ENCODE results near the gene IFIH1.

DNA sequence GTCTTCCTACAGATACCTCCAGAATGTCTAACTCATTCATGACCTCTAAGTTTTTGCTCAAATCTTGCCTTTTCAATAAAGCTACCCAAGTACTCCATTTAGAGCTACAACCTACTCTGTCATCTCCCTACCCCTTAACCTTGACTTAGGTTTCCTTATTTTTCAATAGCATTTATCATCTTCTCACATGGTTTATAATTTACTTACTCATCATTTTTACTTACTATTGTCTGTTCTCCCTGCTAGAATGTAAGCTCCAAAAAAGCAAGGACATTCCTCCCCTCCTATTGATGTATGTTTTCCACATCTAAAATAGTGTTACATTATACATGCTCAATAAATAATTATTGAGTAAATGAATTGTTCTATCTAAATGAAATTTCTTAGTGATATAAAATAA lies 22.3 kb upstream of the IFIH1 start:
- TF ChIP-seq, protein P1, sequence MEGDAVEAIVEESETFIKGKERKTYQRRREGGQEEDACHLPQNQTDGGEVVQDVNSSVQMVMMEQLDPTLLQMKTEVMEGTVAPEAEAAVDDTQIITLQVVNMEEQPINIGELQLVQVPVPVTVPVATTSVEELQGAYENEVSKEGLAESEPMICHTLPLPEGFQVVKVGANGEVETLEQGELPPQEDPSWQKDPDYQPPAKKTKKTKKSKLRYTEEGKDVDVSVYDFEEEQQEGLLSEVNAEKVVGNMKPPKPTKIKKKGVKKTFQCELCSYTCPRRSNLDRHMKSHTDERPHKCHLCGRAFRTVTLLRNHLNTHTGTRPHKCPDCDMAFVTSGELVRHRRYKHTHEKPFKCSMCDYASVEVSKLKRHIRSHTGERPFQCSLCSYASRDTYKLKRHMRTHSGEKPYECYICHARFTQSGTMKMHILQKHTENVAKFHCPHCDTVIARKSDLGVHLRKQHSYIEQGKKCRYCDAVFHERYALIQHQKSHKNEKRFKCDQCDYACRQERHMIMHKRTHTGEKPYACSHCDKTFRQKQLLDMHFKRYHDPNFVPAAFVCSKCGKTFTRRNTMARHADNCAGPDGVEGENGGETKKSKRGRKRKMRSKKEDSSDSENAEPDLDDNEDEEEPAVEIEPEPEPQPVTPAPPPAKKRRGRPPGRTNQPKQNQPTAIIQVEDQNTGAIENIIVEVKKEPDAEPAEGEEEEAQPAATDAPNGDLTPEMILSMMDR (IDR thresholded peaks at IDR 0.05; ENCODE audit: poor library complexity): no peak
- TF ChIP-seq EZH2 (IDR thresholded peaks at IDR 0.05; ENCODE audit: borderline replicate concordance) (no peak), EZH2phosphoT487 (IDR thresholded peaks at IDR 0.05; ENCODE audit: low read depth, severe bottlenecking, unreplicated experiment) (no peak)

Measured in hepatocyte (in vitro differentiated cells).